IPS-18a (cell line): ENCODE results near the gene ARFRP1.
"Not testable (repeated sequence)": the region's sequence is repeated elsewhere in the genome, so short reads cannot be mapped to it uniquely, and the experiment has no call there.

Source experiments
- H3K27ac ChIP-seq: one replicate; pipeline ENCODE4 v1.5.1; 2013; ENCODE audit warnings: low read length
- H3K27me3 ChIP-seq: one replicate; pipeline ENCODE4 v1.6.1; 2013; ENCODE audit warnings: mild to moderate bottlenecking, low read length; ENCODE audit not compliant: control insufficient read depth, insufficient read depth
- H3K36me3 ChIP-seq: one replicate; pipeline ENCODE4 v1.6.1; 2013; ENCODE audit warnings: low read depth, low read length; ENCODE audit not compliant: control insufficient read depth
- H3K4me1 ChIP-seq: one replicate; pipeline ENCODE4 v1.6.1; 2013; ENCODE audit warnings: low read depth, low read length; ENCODE audit not compliant: control insufficient read depth
- H3K4me3 ChIP-seq: one replicate; pipeline ENCODE4 v1.5.1; 2013; ENCODE audit warnings: low read length
- H3K9ac ChIP-seq: one replicate; pipeline ENCODE4 v1.6.1; 2013; ENCODE audit warnings: mild to moderate bottlenecking, low read length, moderate library complexity
- H3K9me3 ChIP-seq: one replicate; pipeline ENCODE4 v1.6.1; 2013; ENCODE audit warnings: low read depth, low read length; ENCODE audit not compliant: control insufficient read depth

ARFRP1 gene

DNA sequence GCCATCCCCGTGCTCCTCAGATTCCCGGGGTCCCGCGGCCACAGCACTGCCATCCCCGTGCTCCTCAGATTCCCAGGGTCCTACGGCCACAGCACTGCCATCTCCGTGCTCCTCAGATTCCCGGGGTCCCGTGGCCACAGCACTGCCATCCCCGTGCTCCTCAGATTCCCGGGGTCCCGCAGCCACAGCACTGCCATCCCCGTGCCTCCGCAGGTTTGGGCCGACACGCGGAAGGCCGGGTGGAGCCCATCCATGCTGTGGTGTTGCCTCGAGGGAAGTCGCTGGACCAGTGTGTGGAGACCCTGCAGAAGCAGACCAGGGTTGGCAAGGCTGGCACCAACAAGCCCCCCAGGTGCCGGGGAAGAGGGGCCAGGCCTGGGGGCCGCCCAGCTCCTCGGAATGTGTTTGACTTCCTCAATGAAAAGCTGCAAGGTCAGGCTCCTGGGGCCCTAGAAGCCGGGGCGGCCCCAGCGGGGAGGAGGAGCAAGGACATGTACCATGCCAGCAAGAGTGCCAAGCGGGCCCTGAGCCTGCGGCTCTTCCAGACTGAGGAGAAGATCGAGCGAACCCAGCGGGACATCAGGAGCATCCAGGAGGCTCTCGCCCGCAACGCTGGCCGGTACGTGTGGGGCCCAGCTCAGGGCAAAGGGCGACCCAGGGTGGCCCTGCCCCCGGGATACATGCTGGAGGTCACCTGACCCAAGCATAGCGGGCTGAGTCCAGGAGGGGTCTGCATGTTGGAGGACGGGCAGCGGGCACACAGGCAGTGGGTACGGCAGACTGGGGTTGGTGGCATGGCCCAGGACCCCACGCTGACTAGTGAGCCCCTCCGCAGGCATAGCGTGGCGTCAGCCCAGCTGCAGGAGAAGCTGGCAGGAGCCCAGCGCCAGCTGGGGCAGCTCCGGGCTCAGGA lies 27.4 kb upstream of the ARFRP1 start:
- Histone ChIP-seq H3K4me1 (no peaks in the 10 kb centered on the region), H3K27ac (no peak overlapping the region), H3K27me3 (no peaks in the 10 kb centered on the region), H3K9me3 (no peaks in the 10 kb centered on the region), H3K9ac (no peak overlapping the region), H3K36me3 (peaks cover 3% of the 10 kb centered on the region), H3K4me3 (no peak overlapping the region)

DNA sequence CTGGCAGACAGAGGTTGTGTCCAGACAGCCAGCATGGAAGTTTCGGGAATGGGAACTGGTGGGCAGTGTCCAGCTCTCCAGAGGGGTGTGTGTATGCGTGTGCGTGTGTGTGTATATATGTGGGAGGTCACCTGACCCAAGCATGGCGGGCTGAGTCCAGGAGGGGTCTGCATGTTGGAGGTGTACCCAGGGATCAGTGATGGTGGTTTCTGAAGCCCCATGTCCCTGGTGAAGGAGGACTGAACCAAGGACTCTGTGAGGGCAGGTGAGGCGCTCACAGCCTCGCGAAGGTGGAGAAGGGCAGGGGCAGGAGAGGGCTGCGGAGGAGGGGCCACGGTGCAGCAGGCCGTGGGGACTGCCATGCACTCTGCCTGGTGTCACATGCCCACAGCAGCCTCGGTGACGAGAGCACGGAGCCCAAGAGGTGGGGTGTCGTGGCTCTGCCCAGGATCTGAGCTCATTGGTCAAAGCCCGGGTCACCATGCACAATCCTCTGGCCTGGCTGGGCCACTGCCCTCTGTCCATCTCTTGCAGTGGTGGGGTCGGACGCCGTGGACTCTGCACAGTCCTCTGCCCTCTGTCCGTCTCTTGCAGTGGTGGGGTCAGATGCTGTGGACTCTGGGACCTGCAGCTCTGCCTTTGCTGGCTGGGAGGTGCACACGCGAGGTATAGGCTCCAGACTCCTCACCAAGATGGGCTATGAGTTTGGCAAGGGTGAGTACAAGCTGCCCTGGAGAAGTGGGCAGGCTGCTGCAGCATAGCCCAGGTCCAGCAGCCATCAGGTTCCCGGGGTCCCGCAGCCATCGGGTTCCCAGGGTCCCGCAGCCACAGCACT lies 26.6 kb upstream of the ARFRP1 start:
- Histone ChIP-seq H3K4me3 (no peak overlapping the region), H3K9ac (no peak overlapping the region), H3K4me1 (no peaks in the 10 kb centered on the region), H3K27ac (no peak overlapping the region), H3K27me3 (no peaks in the 10 kb centered on the region), H3K9me3 (no peaks in the 10 kb centered on the region), H3K36me3 (peaks cover 3% of the 10 kb centered on the region)

DNA sequence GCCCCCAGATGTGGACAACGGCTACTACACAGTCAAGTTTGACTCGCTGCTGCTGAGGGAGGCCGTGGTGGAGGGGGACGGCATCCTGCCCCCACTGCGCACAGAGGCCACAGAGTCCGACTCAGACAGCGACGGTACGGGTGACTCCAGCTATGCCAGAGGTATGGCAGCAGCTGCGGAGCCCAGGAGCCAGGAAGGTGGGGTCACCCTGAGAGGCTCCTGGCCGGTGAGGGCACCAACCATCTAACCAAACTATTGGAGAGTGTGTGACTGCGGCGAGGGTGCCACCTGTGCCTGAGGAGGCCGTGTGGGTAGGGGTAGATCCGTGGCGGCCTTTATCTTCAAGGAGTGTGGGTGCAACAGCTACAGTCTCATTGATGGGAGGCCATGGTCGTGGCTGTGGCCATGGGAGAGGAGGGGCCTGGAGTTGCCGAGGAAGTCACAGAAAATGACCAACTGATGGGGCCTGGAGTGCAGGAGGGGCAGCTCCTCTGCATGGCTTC lies 25.9 kb upstream of the ARFRP1 start:
- Histone ChIP-seq H3K27ac (no peak overlapping the region), H3K4me1 (no peaks in the 10 kb centered on the region), H3K27me3 (no peaks in the 10 kb centered on the region), H3K4me3 (no peak overlapping the region), H3K9me3 (no peaks in the 10 kb centered on the region), H3K9ac (no peak overlapping the region), H3K36me3 (peaks cover 3% of the 10 kb centered on the region)

DNA sequence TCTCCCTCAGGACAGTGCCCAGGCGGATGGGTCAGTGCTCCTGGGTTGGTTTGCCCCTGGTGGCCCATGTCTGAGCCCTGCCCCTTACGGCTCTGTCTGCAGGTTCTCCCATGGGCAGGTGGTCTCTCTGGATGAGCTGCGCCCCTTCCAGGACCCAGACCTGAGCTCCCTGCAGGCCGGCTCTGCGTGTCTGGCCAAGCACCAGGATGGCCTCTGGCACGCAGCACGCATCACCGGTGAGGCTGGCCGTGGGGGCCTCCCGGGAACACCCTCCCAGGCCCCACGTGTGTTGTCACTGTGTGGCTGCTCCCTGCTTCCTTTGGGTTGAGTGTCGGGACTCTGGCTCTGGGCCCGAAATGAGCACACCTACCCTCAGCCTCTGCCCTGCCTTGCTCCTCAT lies 25.3 kb upstream of the ARFRP1 start:
- H3K36me3 ChIP-seq: peaks cover 3% of the 10 kb centered on the region
- H3K9ac ChIP-seq: no peak overlapping the region
- H3K4me3 ChIP-seq: no peak overlapping the region
- H3K27me3 ChIP-seq: no peaks in the 10 kb centered on the region
- H3K4me1 ChIP-seq: no peaks in the 10 kb centered on the region
- no peaks in the 10 kb centered on the region for H3K9me3 ChIP-seq
- no peak overlapping the region for H3K27ac ChIP-seq

DNA sequence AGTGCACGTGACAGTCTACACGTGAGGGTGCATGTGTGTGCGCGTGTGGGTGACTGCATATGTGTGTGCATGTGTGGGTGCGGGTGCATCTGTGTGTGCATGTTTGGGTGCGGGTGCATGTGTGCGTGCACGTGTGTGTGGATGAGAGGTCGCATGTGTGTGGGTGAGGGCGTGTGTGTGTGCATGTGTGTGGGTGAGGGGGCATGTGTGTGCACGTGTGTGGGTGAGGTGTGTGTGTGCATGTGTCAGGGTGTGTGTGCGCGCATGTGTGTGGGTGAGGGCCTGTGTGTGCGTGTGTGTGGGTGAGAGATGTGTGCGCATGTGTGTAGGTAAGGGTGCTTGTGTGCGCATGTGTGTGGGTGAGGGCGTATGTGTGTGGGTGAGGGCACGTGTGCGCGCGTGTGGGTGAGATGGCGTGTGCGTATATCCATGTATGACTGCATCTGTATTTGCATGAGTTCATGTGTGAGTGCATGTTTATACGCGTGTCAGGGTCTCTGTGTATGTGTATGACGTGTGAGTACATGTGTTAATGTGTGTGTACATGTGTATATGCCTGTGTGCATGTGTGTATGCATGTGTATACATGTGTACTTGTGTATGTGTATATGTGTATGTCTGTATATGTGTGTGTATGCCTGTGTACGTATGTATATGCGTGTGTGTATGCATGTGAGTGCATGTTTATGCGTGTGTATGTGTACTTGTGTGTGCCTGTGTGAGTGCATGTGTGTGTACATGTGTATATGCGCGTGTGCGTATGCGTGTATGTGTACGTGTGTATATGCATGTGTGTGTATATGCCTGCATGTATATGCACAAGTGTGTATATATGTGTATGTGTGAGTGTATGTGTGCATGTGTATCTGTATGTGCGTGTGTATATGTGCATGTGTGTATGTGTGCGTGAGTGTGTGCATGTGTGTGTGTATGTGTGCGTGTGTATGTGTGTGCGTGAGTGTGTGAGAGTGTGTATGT lies 24.6 kb upstream of the ARFRP1 start:
- peaks cover 3% of the 10 kb centered on the region for H3K36me3 ChIP-seq
- H3K27me3 ChIP-seq: no peaks in the 10 kb centered on the region
- H3K27ac ChIP-seq: no peak overlapping the region
- no peak overlapping the region for H3K9ac ChIP-seq
- H3K9me3 ChIP-seq: no peaks in the 10 kb centered on the region
- H3K4me1 ChIP-seq: no peaks in the 10 kb centered on the region
- H3K4me3 ChIP-seq: no peak overlapping the region

DNA sequence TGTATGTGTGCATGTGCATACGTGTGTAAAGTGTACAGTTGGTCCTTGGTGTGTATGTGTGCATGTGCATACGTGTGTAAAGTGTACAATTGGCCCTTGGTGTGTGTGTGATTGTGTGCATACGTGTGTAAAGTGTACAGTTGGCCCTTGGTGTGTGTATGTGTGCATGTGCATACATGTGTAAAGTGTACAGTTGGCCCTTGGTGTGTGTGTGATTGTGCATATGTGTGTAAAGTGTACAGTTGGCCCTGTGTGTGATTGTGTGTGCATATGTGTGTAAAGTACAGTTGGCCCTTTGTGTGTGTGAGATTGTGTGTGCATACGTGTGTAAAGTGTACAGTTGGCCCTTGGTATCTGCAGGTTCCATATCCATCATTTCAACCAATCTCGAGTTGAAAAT lies 23.6 kb upstream of the ARFRP1 start:
- Histone ChIP-seq H3K27ac (no peak overlapping the region), H3K4me1 (no peaks in the 10 kb centered on the region)

DNA sequence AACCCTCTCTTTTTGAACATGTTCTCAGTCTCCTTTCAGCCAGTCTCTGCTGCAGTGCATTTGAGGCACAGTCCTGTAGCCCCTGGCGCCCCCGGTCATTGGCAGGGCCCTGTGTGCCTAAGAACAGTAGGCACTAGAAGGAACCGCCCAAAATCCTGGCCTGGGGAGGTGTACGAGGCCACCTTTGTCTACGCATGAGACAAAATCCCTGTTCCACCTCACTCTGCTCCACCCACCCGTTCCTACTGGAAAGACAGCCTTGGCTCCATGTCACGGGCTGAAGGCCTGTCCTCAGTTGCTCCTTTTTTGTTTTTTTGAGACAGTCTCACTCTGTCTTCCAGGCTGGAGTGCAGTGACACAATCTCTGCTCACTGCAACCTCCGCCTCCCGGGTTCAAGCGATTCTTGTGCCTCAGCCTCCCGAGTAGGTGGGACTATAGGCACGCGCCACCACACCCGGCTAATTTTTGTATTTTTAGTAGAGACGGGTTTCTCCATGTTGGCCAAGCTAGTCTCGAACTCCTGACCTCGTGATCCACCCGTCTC lies 22.5 kb upstream of the ARFRP1 start:
- not testable (repeated sequence) for H3K4me1 ChIP-seq, H3K9ac ChIP-seq, H3K36me3 ChIP-seq, H3K9me3 ChIP-seq, H3K4me3 ChIP-seq, H3K27me3 ChIP-seq, H3K27ac ChIP-seq

More for the DNA sequence above, 23.6 kb upstream of the ARFRP1 start:
- no peak overlapping the region for H3K4me3 ChIP-seq
- H3K9ac ChIP-seq: no peak overlapping the region
- no peaks in the 10 kb centered on the region for H3K9me3 ChIP-seq
- H3K27me3 ChIP-seq: no peaks in the 10 kb centered on the region
- peaks cover 3% of the 10 kb centered on the region for H3K36me3 ChIP-seq

DNA sequence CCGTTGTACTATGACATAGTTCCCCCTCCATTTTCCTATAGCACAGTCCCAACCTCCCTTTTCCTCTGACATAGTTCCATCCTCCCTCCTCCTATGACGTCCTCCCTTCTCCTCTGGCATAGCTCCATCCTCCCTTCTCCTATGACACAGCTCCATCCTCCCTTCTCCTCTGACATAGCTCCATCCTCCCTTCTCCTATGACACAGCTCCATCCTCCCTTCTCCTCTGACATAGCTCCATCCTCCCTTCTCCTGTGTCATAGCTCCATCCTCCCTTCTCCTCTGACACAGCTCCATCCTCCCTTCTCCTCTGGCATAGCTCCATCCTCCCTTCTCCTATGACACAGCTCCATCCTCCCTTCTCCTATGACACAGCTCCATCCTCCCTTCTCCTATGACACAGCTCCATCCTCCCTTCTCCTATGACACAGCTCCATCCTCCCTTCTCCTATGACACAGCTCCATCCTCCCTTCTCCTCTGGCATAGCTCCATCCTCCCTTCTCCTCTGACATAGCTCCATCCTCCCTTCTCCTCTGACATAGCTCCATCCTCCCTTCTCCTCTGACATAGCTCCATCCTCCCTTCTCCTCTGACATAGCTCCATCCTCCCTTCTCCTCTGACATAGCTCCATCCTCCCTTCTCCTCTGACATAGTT lies 15.3 kb upstream of the ARFRP1 start:
- H3K9me3 ChIP-seq, H3K4me3 ChIP-seq, H3K27me3 ChIP-seq, H3K4me1 ChIP-seq, H3K27ac ChIP-seq, H3K36me3 ChIP-seq, H3K9ac ChIP-seq: not testable (repeated sequence)

DNA sequence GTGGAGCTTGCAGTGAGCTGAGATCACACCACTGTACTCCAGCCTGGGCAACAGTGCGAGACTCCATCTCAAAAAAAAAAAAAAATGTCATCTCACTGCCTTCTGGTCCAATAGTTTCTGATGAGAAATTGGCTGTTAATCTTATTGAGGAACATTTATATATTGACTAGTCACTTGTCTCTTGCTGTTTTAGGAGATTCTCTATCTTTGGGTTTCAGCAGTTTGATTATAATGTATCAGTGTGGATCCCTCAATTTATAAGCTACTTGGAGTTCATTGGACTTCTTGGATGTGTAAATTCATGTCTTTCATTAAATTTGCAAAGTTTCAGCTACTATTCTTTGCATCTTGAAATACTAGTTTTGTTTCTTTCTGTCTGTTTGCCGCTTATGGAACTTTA lies 11.2 kb upstream of the ARFRP1 start:
- no peak overlapping the region for H3K9ac ChIP-seq
- H3K9me3 ChIP-seq: no peaks in the 10 kb centered on the region
- H3K36me3 ChIP-seq: peaks cover 17% of the 10 kb centered on the region
- no peak overlapping the region for H3K27ac ChIP-seq
- no peaks in the 10 kb centered on the region for H3K4me1 ChIP-seq
- H3K27me3 ChIP-seq: no peaks in the 10 kb centered on the region
- H3K4me3 ChIP-seq: no peak overlapping the region

DNA sequence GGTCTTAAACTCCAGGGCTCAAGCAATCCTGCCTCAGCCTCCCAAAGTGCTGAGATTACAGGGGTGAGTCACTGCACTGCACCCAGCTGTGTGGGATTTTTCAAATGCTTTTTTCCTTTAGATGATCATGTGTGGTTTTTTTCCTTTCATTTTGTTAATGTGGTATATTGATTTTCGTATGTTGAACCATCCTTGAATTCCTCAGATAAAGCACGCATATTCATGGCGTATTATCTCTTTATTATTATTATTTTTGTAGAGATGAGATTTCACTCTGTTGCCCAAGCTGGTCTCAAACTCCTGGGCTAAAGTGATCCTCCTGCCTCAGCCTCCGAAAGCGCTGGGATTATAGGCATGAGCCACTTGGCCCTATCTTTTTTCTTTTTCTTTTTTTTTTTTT lies 7.1 kb upstream of the ARFRP1 start:
- Histone ChIP-seq H3K27me3 (no peaks in the 10 kb centered on the region), H3K4me3 (no peak overlapping the region), H3K9ac (no peak overlapping the region), H3K4me1 (no peaks in the 10 kb centered on the region), H3K36me3 (peaks cover 28% of the 10 kb centered on the region), H3K27ac (no peak overlapping the region), H3K9me3 (no peaks in the 10 kb centered on the region)
